GM21367 (cell line): Measurements from ENCODE around the gene THSD4.

Source experiments
- ATAC-seq: cut with Tn5 transposase; IDR thresholded peaks from one replicate; pipeline ENCODE4 v1.9.1; 2021; ENCODE audit not compliant: unreplicated experiment

Gene THSD4

GRCh38 chr15:71811036-71811736, 695.9 kb downstream of the THSD4 start:
- no peak for ATAC-seq

DNA sequence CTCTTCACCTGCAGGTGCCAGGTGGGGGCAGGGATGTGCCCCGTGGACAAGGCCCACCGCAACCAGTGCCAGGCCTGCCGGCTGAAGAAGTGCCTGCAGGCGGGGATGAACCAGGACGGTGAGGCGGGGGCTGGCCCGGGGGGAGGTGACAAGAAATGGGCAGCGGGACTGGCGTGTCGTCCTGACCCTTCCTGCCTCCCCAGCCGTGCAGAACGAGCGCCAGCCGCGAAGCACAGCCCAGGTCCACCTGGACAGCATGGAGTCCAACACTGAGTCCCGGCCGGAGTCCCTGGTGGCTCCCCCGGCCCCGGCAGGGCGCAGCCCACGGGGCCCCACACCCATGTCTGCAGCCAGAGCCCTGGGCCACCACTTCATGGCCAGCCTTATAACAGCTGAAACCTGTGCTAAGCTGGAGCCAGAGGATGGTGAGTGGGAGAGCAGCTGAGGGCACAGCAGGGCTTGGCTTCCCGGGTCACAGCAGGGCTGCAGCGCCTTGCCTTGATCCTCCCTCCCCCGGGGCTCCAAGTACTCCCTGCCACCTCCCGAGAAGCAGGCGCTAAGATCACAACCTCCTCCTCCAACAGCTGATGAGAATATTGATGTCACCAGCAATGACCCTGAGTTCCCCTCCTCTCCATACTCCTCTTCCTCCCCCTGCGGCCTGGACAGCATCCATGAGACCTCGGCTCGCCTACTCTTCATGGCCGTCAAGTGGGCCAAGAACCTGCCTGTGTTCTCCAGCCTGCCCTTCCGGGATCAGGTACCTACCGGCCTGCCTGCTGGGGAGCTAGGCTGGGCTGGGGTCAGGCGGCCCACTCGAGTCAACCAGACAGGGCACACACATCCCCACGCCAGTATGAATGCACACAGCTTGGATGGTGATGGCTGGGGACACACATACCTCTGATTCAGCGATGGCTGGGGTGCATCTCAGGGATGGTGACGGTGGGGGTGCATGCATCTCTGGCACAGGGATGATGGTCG, 696.8 kb downstream of the THSD4 start:
- ATAC-seq = no peak

DNA sequence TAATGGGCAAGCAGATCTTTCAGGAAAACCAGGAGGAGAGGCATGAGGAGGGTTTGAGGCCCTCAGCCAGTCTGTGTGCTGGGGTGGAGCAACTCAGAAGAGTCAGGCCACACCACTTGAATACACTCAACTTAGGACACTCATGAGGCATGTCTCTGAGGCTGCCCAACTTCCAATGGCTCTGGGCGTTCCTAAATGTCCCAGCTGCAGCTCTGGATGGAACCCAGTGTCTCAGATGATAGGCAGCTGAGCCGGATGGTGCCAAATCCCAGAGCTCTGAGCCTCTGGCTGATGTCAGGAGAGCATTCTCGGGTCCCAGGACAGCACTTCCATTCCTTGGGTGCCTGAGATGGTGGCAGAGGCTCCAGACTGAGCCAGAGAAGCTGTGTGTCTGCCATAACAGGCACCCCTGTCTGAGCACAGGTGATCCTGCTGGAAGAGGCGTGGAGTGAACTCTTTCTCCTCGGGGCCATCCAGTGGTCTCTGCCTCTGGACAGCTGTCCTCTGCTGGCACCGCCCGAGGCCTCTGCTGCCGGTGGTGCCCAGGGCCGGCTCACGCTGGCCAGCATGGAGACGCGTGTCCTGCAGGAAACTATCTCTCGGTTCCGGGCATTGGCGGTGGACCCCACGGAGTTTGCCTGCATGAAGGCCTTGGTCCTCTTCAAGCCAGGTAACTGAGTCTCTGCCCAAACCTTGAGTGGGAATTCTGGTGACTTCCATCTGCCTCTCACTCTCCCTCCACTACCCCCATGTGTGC, 697.9 kb downstream of the THSD4 start:
- no peak for ATAC-seq

- ATAC-seq = no peak
Observed at GRCh38 chr15:71813723-71814470, 698.6 kb downstream of the THSD4 start.

DNA sequence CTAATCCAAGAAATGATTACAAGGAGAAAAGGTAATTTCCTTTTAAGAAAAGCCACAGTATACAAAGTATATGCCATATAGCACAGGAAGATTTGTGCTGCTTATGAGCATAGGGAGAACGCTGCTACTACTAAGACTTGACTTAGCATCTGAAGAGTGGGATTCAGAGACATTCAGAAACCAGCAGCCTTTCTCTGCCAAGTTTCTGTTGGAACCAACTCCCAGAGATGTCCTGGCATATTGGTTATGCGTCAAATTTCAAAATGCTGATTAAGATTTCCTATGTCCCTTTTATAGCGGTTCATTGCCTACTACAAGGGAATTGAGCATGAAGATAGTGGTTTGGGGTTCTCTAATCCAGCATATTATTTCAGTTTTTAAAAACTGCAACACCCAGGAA, 700.0 kb downstream of the THSD4 start:
- no peak for ATAC-seq

GRCh38 chr15:71817351-71817750, 702.1 kb downstream of the THSD4 start:
- ATAC-seq = no peak

DNA sequence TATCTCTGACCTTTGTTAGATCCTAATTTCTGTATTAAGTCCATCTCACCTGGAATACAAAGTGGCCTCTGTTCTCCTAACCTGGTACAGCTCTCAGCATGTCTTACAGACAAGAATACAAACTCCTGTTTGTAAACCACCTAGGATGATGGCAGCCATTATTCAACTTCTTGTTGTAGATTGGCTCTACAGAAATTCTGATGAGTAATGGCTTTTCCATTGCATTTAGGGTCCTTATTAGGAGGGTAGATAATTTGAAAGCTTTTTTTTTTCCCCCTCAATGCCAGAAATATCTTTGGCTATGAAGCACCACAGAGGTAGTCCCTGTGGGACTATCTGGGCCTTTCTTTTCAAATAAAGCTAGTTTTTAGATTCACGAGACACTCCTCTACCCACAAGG, 704.9 kb downstream of the THSD4 start:
- ATAC-seq = no peak

GRCh38 chr15:71821547-71822129, 706.4 kb downstream of the THSD4 start:
- no peak for ATAC-seq

- no peak for ATAC-seq
Observed at GRCh38 chr15:71822890-71823630, 707.8 kb downstream of the THSD4 start.

DNA sequence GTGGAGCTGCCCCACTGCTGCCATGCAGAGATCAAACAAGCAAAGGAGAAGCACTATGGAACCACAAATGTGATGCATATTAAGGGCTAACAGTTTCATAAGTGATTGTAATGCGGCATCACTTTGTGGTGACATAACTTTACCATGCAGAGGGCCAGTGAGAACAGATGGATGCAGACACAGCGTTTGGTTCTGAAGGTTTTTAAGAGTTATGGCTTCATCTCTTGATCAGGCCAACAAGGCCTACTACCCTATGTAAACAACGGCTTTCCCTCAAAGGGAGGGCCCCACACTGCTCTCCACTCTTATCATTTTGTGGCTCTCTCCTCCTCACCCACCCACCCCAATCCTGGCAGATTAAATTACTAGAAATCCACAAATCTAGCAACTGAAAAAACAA, 708.5 kb downstream of the THSD4 start:
- ATAC-seq = no peak

GRCh38 chr15:71825021-71825730, 709.9 kb downstream of the THSD4 start:
- ATAC-seq = no peak

- no peak for ATAC-seq
Observed at GRCh38 chr15:71826196-71826595, 710.9 kb downstream of the THSD4 start.

GRCh38 chr15:71830981-71831380, 715.7 kb downstream of the THSD4 start:
- ATAC-seq = no peak
